Natural killer cell (primary cell): ENCODE results near the gene SAMD4A. TPM values are rescaled to one million over a fixed set of nuclear protein-coding genes. Genes with fewer than 3 reads are reported as not detected.

ENCODE experiments used
- ATAC-seq, 3 donors: fragments of 150-1000 bp in 2 of 3; fragments of 200-7000 bp in 1 of 3; cut with Tn5 transposase; 1 replicate in 1 of 3; 2 replicates in 2 of 3; pipeline ENCODE4 v1.10.0; 2021; ENCODE audit warnings: mild to moderate bottlenecking in 2 of 3, moderate library complexity in 2 of 3
- DNase-seq, 2 donors: peaks; one replicate each; pipeline versions ENCODE4 v3.0.0 to v3.0.0-alpha.2; 2013 to 2021; ENCODE audit warnings: mixed read lengths in 1 of 2
- H3K27ac ChIP-seq: one replicate; pipeline ENCODE4 v1.5.1; 2013; ENCODE audit warnings: mild to moderate bottlenecking, low read length
- H3K27me3 ChIP-seq: one replicate; pipeline ENCODE4 v1.6.1; 2013; ENCODE audit warnings: low read length; ENCODE audit not compliant: control insufficient read depth, insufficient read depth
- H3K36me3 ChIP-seq: one replicate; pipeline ENCODE4 v1.6.1; 2013; ENCODE audit warnings: low read length; ENCODE audit not compliant: control insufficient read depth, insufficient read depth
- H3K4me1 ChIP-seq: one replicate; pipeline ENCODE4 v1.6.1; 2013; ENCODE audit warnings: low read length; ENCODE audit not compliant: control insufficient read depth, insufficient read depth
- H3K4me3 ChIP-seq: one replicate; pipeline ENCODE4 v1.5.1; 2013; ENCODE audit warnings: low read length
- H3K9me3 ChIP-seq: one replicate; pipeline ENCODE4 v1.6.1; 2013; ENCODE audit warnings: low read length; ENCODE audit not compliant: control insufficient read depth, insufficient read depth
- H3K27ac Mint-ChIP-seq, 2 donors: one replicate each; pipeline ENCODE4 v1.8.0; 2022; ENCODE audit warnings: mild to moderate bottlenecking in 2 of 2, mixed read lengths in 2 of 2, moderate library complexity in 1 of 2
- H3K27me3 Mint-ChIP-seq, 2 donors: one replicate each; pipeline ENCODE4 v1.8.0; 2022; ENCODE audit warnings: low read depth in 2 of 2, mixed read lengths in 2 of 2
- H3K36me3 Mint-ChIP-seq: one replicate; pipeline ENCODE4 v1.8.0; 2022; ENCODE audit warnings: mixed read lengths
- H3K4me1 Mint-ChIP-seq, 2 donors: one replicate each; pipeline ENCODE4 v1.8.0; 2022; ENCODE audit warnings: mixed read lengths in 2 of 2
- H3K4me3 Mint-ChIP-seq: one replicate; pipeline ENCODE4 v1.8.0; 2022; ENCODE audit warnings: mild to moderate bottlenecking, moderate library complexity, mixed read lengths
- H3K9me3 Mint-ChIP-seq, 2 donors: one replicate each; pipeline ENCODE4 v1.8.0; 2022; ENCODE audit warnings: mixed read lengths in 2 of 2
- CTCF ChIP-seq: fragments of 200-600 bp; IDR thresholded peaks from one replicate; pipeline ENCODE4 v1.8.0; 2022; ENCODE audit warnings: antibody characterized with exemption
- WGBS: methylation state at CpG from one replicate; pipeline ENCODE4 v1.1.7; 2013; ENCODE audit warnings: missing lambda C conversion rate; ENCODE audit not compliant: insufficient coverage; 5-methylcytosine and 5-hydroxymethylcytosine counted together
- intact Hi-C: fragments of 100-400 bp; cut with micrococcal nuclease; formaldehyde crosslinking; loops from one replicate; pipeline ENCODE4 v1.14.2; 2022
- total RNA-seq, 4 donors: library from RNA; stranded (reverse); fragments of 120-200 nt in 1 of 4; gene quantifications; one replicate each; pipeline versions ENCODE4 v1.2.3 to v1.2.4, GENCODE V29; 2013 to 2022

Gene SAMD4A
- total RNA-seq, 3 donors from 2014 or later (not counting 1 experiment from before 2014, with no cell fraction given): 0.70 to 1.6 (median 1.4) TPM

DNA sequence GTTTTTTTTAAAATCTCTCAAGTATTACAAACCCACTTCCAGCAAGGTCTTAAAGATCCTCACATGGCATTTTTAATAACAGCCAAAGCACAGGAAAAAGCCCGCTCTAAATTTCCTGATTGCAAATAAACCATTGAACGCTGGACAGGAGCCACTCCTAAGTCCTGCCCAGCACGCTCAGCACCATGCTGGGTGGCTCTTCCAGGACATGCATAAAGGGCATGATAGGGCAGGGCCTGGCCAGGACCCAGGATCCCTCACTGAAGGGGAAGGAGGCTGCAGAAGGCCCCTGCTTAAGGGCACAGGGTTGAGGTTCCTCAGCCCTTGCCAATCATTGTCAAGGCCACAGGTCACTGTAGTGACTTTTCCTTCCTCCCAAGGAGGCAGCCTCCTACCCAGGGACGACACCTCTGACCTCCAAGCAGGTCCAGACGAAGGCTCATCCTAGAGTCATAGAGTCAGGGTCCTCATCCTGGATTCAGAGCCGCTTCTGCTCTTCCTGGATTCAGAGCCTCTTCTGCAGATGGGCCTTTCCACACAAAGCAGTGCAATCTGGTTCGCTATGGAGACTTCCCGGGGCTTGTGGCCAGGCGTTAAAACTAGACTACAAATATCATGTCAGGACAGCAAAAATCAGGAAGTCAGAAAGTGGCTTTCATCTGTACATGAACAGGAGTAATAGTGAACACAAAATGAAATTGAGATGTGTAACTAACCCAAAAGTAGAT lies 211.9 kb downstream of the SAMD4A start:
- H3K4me3 ChIP-seq: no peak overlapping the region
- intact Hi-C loops: no loop called here
- Mint-ChIP-seq H3K9me3 (no peaks in the 10 kb centered on the region), H3K36me3 (no peaks in the 10 kb centered on the region), H3K4me3 (peak overlapping the region; percentile 31), H3K4me1 (peaks cover 24 to 37% of the 10 kb centered on the region in 2 donors), H3K27me3 (peaks cover 37% of the 10 kb centered on the region in 2 donors), H3K27ac (no peak overlapping the region)
- no peaks in the 10 kb centered on the region for H3K9me3 ChIP-seq
- H3K4me1 ChIP-seq: peaks cover 34% of the 10 kb centered on the region
- TF ChIP-seq CTCF: no peak
- 83% methylated on average over 9 of the region's 9 CpGs for WGBS
- H3K27me3 ChIP-seq: peaks cover 7% of the 10 kb centered on the region
- DNase-seq: no peak
- H3K36me3 ChIP-seq: no peaks in the 10 kb centered on the region
- no peak overlapping the region for H3K27ac ChIP-seq
- no peak for ATAC-seq

- peaks cover 30 to 31% of the 10 kb centered on the region in 2 donors for H3K27me3 Mint-ChIP-seq
- no peak for TF ChIP-seq CTCF
- no peaks in the 10 kb centered on the region for H3K9me3 Mint-ChIP-seq
- no peak overlapping the region for H3K27ac Mint-ChIP-seq
- H3K4me3 Mint-ChIP-seq: no peak overlapping the region
- 86% methylated on average over 6 of the region's 6 CpGs for WGBS
- ATAC-seq (no peak), DNase-seq (no peak)
- H3K4me1 Mint-ChIP-seq: peaks cover 16 to 24% of the 10 kb centered on the region in 2 donors
- Histone ChIP-seq H3K27ac (no peak overlapping the region), H3K4me1 (peaks cover 22% of the 10 kb centered on the region), H3K9me3 (no peaks in the 10 kb centered on the region), H3K4me3 (no peak overlapping the region), H3K27me3 (no peaks in the 10 kb centered on the region), H3K36me3 (no peaks in the 10 kb centered on the region)
- H3K36me3 Mint-ChIP-seq: no peaks in the 10 kb centered on the region
- intact Hi-C loops: no loop called here
These were observed 214.2 kb downstream of the SAMD4A start for GRCh38 chr14:54781080-54781479.

GRCh38 chr14:54781961-54782750 lies 215.2 kb downstream of the SAMD4A start:
- Mint-ChIP-seq H3K9me3 (no peaks in the 10 kb centered on the region), H3K4me1 (peaks cover 6 to 14% of the 10 kb centered on the region in 2 donors), H3K27me3 (peaks cover 29 to 30% of the 10 kb centered on the region in 2 donors), H3K27ac (peak overlapping the region in 1 of 2 donors; percentile 25), H3K4me3 (no peak overlapping the region), H3K36me3 (no peaks in the 10 kb centered on the region)
- ATAC-seq (no peak), DNase-seq (no peak)
- Histone ChIP-seq H3K4me3 (no peak overlapping the region), H3K36me3 (no peaks in the 10 kb centered on the region), H3K4me1 (peaks cover 12% of the 10 kb centered on the region), H3K9me3 (no peaks in the 10 kb centered on the region), H3K27me3 (no peaks in the 10 kb centered on the region), H3K27ac (no peak overlapping the region)
- no peak for TF ChIP-seq CTCF
- WGBS: 81% methylated on average over 18 of the region's 21 CpGs
- intact Hi-C loops: no loop called here
